Neural cell (in vitro differentiated cells): ENCODE measurements around the gene IPO11.

ENCODE experiments used
- EZH2 ChIP-seq: fragments of 200-600, 300-800 bp; shearing (Covaris generic), sonication (generic); IDR thresholded peaks from 2 replicates; pipeline ENCODE4 v1.6.1; 2014; ENCODE audit warnings: antibody characterized with exemption, low read length, borderline replicate concordance, mild to moderate bottlenecking; ENCODE audit not compliant: insufficient read depth, poor library complexity, severe bottlenecking
- RAD21 ChIP-seq: fragments of 450-650 bp; conservative IDR thresholded peaks from 2 replicates; pipeline ENCODE4 v1.6.1; 2014; ENCODE audit warnings: antibody characterized with exemption, mild to moderate bottlenecking, moderate library complexity
- TF ChIP-seq, protein P1 (sequence below): fragments of 450-650 bp; IDR thresholded peaks from 2 replicates; pipeline ENCODE4 v1.5.1; 2014; ENCODE audit warnings: antibody characterized with exemption, mild to moderate bottlenecking, moderate library complexity; ENCODE audit not compliant: poor library complexity, severe bottlenecking

DNA sequence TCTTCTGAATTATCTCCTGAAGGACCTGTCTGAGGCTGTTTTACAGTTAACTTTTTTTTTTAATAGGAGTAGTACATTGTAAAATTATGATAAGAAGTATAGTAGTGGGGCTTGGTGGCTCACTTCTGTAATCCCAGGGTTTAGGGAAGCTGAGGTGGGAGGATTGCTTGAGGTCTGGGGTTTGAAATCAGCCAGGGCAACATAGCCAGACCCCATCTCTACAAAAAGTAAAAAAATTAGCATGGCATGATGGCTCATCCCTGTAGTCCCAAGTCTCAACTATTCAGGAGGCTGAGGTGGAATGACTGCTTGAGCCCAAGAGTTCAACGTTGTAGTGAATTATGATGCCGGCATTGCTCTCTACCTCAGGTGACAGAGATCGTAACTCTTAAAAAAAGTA is 7.0 kb downstream of the IPO11 start:
- TF ChIP-seq, protein P1, sequence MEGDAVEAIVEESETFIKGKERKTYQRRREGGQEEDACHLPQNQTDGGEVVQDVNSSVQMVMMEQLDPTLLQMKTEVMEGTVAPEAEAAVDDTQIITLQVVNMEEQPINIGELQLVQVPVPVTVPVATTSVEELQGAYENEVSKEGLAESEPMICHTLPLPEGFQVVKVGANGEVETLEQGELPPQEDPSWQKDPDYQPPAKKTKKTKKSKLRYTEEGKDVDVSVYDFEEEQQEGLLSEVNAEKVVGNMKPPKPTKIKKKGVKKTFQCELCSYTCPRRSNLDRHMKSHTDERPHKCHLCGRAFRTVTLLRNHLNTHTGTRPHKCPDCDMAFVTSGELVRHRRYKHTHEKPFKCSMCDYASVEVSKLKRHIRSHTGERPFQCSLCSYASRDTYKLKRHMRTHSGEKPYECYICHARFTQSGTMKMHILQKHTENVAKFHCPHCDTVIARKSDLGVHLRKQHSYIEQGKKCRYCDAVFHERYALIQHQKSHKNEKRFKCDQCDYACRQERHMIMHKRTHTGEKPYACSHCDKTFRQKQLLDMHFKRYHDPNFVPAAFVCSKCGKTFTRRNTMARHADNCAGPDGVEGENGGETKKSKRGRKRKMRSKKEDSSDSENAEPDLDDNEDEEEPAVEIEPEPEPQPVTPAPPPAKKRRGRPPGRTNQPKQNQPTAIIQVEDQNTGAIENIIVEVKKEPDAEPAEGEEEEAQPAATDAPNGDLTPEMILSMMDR, result no peak
- TF ChIP-seq RAD21 (no peak), EZH2 (no peak)
